Stomach smooth muscle (tissue), 2 donors: ENCODE measurements around the gene SLC30A2.

Experiments
- H3K27ac ChIP-seq: one replicate; pipeline ENCODE4 v1.7.0; 2013; ENCODE audit warnings: mild to moderate bottlenecking, low read length, inconsistent platforms
- H3K27me3 ChIP-seq, 2 donors: one replicate each; pipeline ENCODE4 v1.7.0; 2013; ENCODE audit warnings: low read length in 2 of 2; ENCODE audit not compliant: insufficient read depth in 2 of 2, control insufficient read depth in 1 of 2
- H3K36me3 ChIP-seq, 2 donors: one replicate each; pipeline ENCODE4 v1.7.0; 2013; ENCODE audit warnings: low read length in 2 of 2; ENCODE audit not compliant: control insufficient read depth in 2 of 2, insufficient read depth in 2 of 2
- H3K4me1 ChIP-seq: one replicate; pipeline ENCODE4 v1.7.0; 2013; ENCODE audit warnings: low read length; ENCODE audit not compliant: control insufficient read depth, insufficient read depth
- H3K4me3 ChIP-seq, 2 donors: one replicate each; pipeline ENCODE4 v1.7.0; 2013; ENCODE audit warnings: low read length in 2 of 2
- H3K9ac ChIP-seq, 2 donors: one replicate each; pipeline ENCODE4 v1.7.0; 2013; ENCODE audit warnings: low read length in 2 of 2, mild to moderate bottlenecking in 1 of 2
- H3K9me3 ChIP-seq, 2 donors: one replicate each; pipeline ENCODE4 v1.7.0; 2013; ENCODE audit warnings: low read length in 2 of 2; ENCODE audit not compliant: control insufficient read depth in 2 of 2
- donor health status: healthy.
- donor health status: Pancreatic carcinoma.

The SLC30A2 gene

GRCh38 chr1:26070296-26070962 lies 24.5 kb upstream of the SLC30A2 start:
- Histone ChIP-seq H3K9me3 (no peaks in the 10 kb centered on the region), H3K9ac (no peak overlapping the region), H3K4me1 (peaks cover 3% of the 10 kb centered on the region), H3K27me3 (peaks cover 0 to 17% of the 10 kb centered on the region in 2 donors), H3K36me3 (no peaks in the 10 kb centered on the region), H3K4me3 (no peak overlapping the region), H3K27ac (no peak overlapping the region)

GRCh38 chr1:26069941-26070295 lies 24.0 kb upstream of the SLC30A2 start:
- Histone ChIP-seq H3K27ac (no peak overlapping the region), H3K9me3 (no peaks in the 10 kb centered on the region), H3K27me3 (peaks cover 0 to 15% of the 10 kb centered on the region in 2 donors), H3K9ac (no peak overlapping the region), H3K4me3 (no peak overlapping the region), H3K36me3 (no peaks in the 10 kb centered on the region), H3K4me1 (peaks cover 3% of the 10 kb centered on the region)

- no peak within 1 kb of the TSS for H3K27ac ChIP-seq
- H3K9me3 ChIP-seq: no peaks in the 10 kb centered on the region
- no peaks in the 10 kb centered on the region for H3K36me3 ChIP-seq
- H3K9ac ChIP-seq: no peak within 1 kb of the TSS
- H3K4me1 ChIP-seq: peaks cover 3% of the 10 kb centered on the region
- H3K27me3 ChIP-seq: peaks cover 2 to 16% of the 10 kb centered on the region in 2 donors
- H3K4me3 ChIP-seq: no peak within 1 kb of the TSS
Measured at GRCh38 chr1:26067432-26067911, 21.6 kb upstream of the SLC30A2 start, which contains the start of gene TRIM63. Gene TRIM63 (minus strand): TSS chr1:26067630. CDS start chr1:26067494, 136 bp downstream.

DNA sequence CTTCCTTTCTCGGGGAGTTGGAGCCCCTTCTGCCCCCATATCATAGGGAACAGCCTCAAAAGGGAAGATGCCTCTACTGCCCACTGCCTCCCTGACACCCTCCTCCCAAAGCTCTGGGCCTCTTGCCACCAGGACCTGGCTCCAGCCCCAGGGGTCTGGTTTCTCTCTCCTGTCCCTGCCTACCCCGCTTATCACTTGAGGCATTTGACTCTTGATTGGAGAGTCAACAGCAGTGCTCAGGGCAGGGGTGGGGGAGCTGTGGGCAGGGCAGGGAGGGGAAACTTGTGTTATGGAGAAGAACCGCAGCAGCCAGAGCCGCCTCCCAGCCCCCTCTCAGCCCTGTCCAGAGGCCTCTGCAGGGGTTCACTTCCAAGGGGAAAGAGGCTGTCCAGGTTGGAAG lies 20.9 kb upstream of the SLC30A2 start:
- Histone ChIP-seq H3K9ac (no peak overlapping the region), H3K4me1 (peaks cover 3% of the 10 kb centered on the region), H3K36me3 (no peaks in the 10 kb centered on the region), H3K27me3 (peaks cover 2 to 16% of the 10 kb centered on the region in 2 donors), H3K27ac (no peak overlapping the region), H3K9me3 (no peaks in the 10 kb centered on the region), H3K4me3 (no peak overlapping the region)

DNA sequence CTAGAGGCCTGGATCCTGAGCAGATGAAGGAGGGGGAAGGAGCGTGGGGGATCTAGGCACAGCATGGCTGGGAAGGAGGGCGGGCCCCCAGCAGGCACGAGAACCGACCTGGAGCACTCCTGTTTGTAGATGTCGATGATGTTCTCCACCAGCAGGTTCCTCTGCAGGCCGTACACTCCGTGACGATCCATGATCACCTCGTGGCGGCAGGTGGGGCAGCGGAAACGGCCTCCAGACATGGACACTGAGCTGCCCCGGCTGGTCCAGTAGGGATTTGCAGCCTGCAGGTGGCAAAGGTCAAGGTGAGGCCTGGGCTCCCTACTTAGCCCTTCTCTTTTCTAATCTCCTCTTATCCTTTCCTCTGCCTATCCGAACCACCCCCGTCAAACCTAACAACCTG lies 20.2 kb upstream of the SLC30A2 start:
- H3K9me3 ChIP-seq: no peaks in the 10 kb centered on the region
- H3K27me3 ChIP-seq: peaks cover 4 to 14% of the 10 kb centered on the region in 2 donors
- H3K4me1 ChIP-seq: peaks cover 3% of the 10 kb centered on the region
- no peak overlapping the region for H3K4me3 ChIP-seq
- no peaks in the 10 kb centered on the region for H3K36me3 ChIP-seq
- H3K9ac ChIP-seq: no peak overlapping the region
- no peak overlapping the region for H3K27ac ChIP-seq

DNA sequence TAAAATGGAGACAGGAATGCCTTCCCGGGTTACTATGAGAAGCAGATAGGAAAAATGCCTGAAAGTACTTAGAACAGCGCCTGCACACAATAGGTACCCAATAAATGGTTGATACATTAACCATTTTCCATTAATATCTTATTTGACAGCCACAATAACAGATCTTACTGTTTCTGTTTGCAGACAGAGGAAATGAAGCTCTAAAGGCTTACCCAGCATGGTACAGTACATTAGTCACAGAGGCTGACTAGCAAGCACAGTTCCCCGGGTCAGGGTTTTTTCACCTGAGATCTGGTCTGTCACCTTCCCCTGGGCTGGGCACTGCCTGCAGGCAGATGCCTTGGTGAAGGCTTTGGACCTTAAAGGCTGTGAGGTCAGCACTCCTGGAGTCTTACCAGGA lies 18.6 kb upstream of the SLC30A2 start:
- H3K4me1 ChIP-seq: peaks cover 3% of the 10 kb centered on the region

GRCh38 chr1:26060832-26061574 lies 15.1 kb upstream of the SLC30A2 start:
- Histone ChIP-seq H3K36me3 (no peaks in the 10 kb centered on the region), H3K9me3 (no peaks in the 10 kb centered on the region)

More for the DNA sequence above, 18.6 kb upstream of the SLC30A2 start:
- Histone ChIP-seq H3K27me3 (peaks cover 11% of the 10 kb centered on the region in 2 donors), H3K27ac (no peak overlapping the region), H3K9me3 (no peaks in the 10 kb centered on the region), H3K36me3 (no peaks in the 10 kb centered on the region), H3K9ac (no peak overlapping the region), H3K4me3 (no peak overlapping the region)

DNA sequence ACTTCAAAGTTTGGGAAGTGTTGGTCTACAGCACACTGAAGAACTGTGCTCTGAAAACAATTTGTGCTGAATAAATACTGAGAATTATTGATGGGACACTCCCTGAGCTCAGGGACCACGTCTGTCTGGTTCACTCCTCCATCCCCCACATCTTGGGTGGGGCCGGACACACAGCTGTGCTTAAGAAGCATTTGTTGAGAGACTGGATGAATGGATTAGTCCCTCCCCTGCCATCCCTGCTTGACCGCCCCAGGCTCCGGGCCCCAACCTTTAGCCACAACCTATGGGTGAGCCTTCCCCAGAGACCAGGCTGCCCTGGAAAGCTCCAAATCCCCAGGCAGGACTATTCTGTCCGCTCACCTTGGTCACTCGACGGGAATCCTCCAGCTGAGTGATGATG lies 14.0 kb upstream of the SLC30A2 start:
- Histone ChIP-seq H3K27ac (no peak overlapping the region), H3K9me3 (no peaks in the 10 kb centered on the region), H3K4me3 (no peak overlapping the region), H3K9ac (no peak overlapping the region), H3K36me3 (no peaks in the 10 kb centered on the region), H3K27me3 (peaks cover 13 to 15% of the 10 kb centered on the region in 2 donors), H3K4me1 (no peaks in the 10 kb centered on the region)

More at GRCh38 chr1:26060832-26061574, 15.1 kb upstream of the SLC30A2 start:
- H3K27me3 ChIP-seq: peaks cover 13% of the 10 kb centered on the region in 2 donors
- no peak overlapping the region for H3K27ac ChIP-seq
- H3K9ac ChIP-seq: no peak overlapping the region
- H3K4me3 ChIP-seq: no peak overlapping the region
- H3K4me1 ChIP-seq: no peaks in the 10 kb centered on the region

GRCh38 chr1:26058052-26058595 lies 12.2 kb upstream of the SLC30A2 start:
- Histone ChIP-seq H3K9ac (no peak overlapping the region), H3K9me3 (no peaks in the 10 kb centered on the region), H3K36me3 (no peaks in the 10 kb centered on the region), H3K27me3 (peaks cover 16% of the 10 kb centered on the region in 2 donors), H3K4me3 (no peak overlapping the region), H3K4me1 (peaks cover 2% of the 10 kb centered on the region), H3K27ac (no peak overlapping the region)

DNA sequence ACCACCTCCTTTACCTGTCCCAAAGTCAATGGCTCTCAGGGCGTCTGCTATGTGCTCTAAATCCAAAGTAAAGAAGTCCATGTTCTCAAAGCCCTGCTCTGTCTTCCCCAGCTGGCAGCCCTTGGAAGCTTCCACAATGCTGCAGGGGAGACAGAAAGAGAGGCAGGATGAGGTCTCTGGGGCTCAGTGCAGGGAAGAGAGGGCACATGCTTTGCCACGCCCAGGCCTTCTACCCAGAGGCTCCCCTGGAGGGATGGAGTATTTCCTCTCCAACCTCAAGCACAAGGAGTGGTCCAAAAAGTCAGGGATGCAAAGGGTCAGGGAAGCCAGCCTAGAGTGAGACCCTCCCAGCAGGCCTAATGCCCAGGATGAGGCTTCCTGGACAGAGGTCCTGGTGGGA lies 11.3 kb upstream of the SLC30A2 start:
- no peaks in the 10 kb centered on the region for H3K9me3 ChIP-seq
- peaks cover 2% of the 10 kb centered on the region for H3K4me1 ChIP-seq
- no peak overlapping the region for H3K4me3 ChIP-seq
- no peak overlapping the region for H3K27ac ChIP-seq
- H3K9ac ChIP-seq: no peak overlapping the region
- peaks cover 16% of the 10 kb centered on the region in 2 donors for H3K27me3 ChIP-seq
- no peaks in the 10 kb centered on the region for H3K36me3 ChIP-seq
